Measurements from ENCODE around the gene CRIP2. TPM values are rescaled to one million over a fixed set of nuclear protein-coding genes. Genes with fewer than 3 reads are reported as not detected.

CRIP2 gene
- total RNA-seq, 4 donors from 2014 or later, result 44.2 to 118 (median 80.7) TPM

GRCh38 chr14:105528586-105529318 lies 54.1 kb downstream of the CRIP2 start:
- H3K4me1 ChIP-seq, result peaks cover 19 to 40% (median 27%) of the 10 kb centered on the region in 3 donors
- intact Hi-C loops (cut with DNase I), result loop anchor here (5.0 kb wide), 1 partner anchor 161 kb away; no protein-coding TSS in a partner anchor
- DNase-seq, result no peak
- WGBS, 2 donors, result 32 to 67% methylated on average over 3 to 14 of the region's 89 CpGs
- peak overlapping the region; percentile 41 to 81 (median 54) for H3K4me3 ChIP-seq
- peaks cover 0 to 55% (median 9%) of the 10 kb centered on the region in 4 donors for H3K27me3 ChIP-seq
- no peaks in the 10 kb centered on the region for H3K9me3 ChIP-seq
- no peaks in the 10 kb centered on the region for H3K36me3 ChIP-seq
- no peak for TF ChIP-seq CTCF (IDR thresholded peaks at IDR 0.05)
- TF ChIP-seq POLR2A (IDR thresholded peaks at IDR 0.05), result no peak
- H3K27ac ChIP-seq, result peak overlapping the region in 1 of 4 donors; percentile 68

GRCh38 chr14:105529319-105529568 lies 54.6 kb downstream of the CRIP2 start:
- 69% methylated on average over 6 of the region's 24 CpGs; no CpG with 5 or more reads in 1 of the 2 donors for WGBS, 2 donors
- Histone ChIP-seq H3K27me3 (peaks cover 0 to 56% (median 9%) of the 10 kb centered on the region in 4 donors), H3K9me3 (no peaks in the 10 kb centered on the region), H3K36me3 (no peaks in the 10 kb centered on the region), H3K4me3 (peak overlapping the region in 3 of 4 donors; percentile 52 to 81 (median 57)), H3K4me1 (peaks cover 19 to 40% (median 27%) of the 10 kb centered on the region in 3 donors), H3K27ac (no peak overlapping the region)
- DNase-seq, result no peak
- intact Hi-C loops (cut with DNase I), result loop anchor here (5.0 kb wide), 1 partner anchor 162 kb away; no protein-coding TSS in a partner anchor
- TF ChIP-seq CTCF (IDR thresholded peaks at IDR 0.05) (no peak), POLR2A (IDR thresholded peaks at IDR 0.05) (no peak)

Other genes starting within 250 kb of the CRIP2 start
- gene BTBD6, start 226.3 kb upstream of the CRIP2 start, total RNA-seq, result 10 to 100 TPM; 41.0 to 52.7 (median 46.9) TPM
- gene BRF1, start 173.8 kb upstream of the CRIP2 start, total RNA-seq, result 10 to 100 TPM; 22.2 to 37.9 (median 26.2) TPM
- 10 to 100 TPM; 20.2 to 42.3 (median 30.9) TPM for gene PACS2, start 160.1 kb upstream of the CRIP2 start, total RNA-seq
- gene TEX22, start 76.3 kb upstream of the CRIP2 start, total RNA-seq, result under 1 TPM in 1 of 4 donors, not detected in 3; 0.57 TPM
- gene MTA1, start 55.0 kb upstream of the CRIP2 start, total RNA-seq, result 10 to 100 TPM; 19.9 to 64.7 (median 39.6) TPM
- 10 to 100 TPM in 3 of 4 donors, 1 to 10 TPM in 1; 8.2 to 35.6 (median 24.7) TPM for gene CRIP1, start 12.1 kb downstream of the CRIP2 start, total RNA-seq
- gene TEDC1, start 16.4 kb downstream of the CRIP2 start, total RNA-seq, result 10 to 100 TPM in 1 of 4 donors, 1 to 10 TPM in 3; 7.1 to 12.8 (median 7.6) TPM
- 1 to 10 TPM in 3 of 4 donors, under 1 TPM in 1; 0.61 to 2.1 (median 1.6) TPM for gene TMEM121, start 51.8 kb downstream of the CRIP2 start, total RNA-seq